CD14-positive monocyte (primary cell): ENCODE results near the gene CCBE1. TPM values are rescaled to one million over a fixed set of nuclear protein-coding genes. Genes with fewer than 3 reads are reported as not detected.

Experiments used
- DNase-seq, 3 donors: peaks; one replicate each; pipeline ENCODE4 v3.0.0-alpha.2; 2011 to 2022
- H2AFZ ChIP-seq: 2 replicates; pipeline ENCODE4 v1.6.0; 2012; ENCODE audit warnings: mild to moderate bottlenecking, low read depth, low read length, inconsistent platforms; ENCODE audit not compliant: insufficient read depth, poor library complexity, severe bottlenecking
- H3K27ac ChIP-seq, 2 donors: 1 replicate in 1 of 2; 2 replicates in 1 of 2; pipeline ENCODE4 v1.5.1; 2012 to 2013; ENCODE audit warnings: low read length in 2 of 2, control low read depth in 1 of 2, inconsistent platforms in 1 of 2, low read depth in 1 of 2, mild to moderate bottlenecking in 1 of 2
- H3K27me3 ChIP-seq, 2 donors: one replicate each; pipeline versions ENCODE4 v1.6.0 to v1.6.1; 2011 to 2013; ENCODE audit warnings: low read length in 2 of 2; ENCODE audit not compliant: control insufficient read depth in 2 of 2, insufficient read depth in 2 of 2
- H3K36me3 ChIP-seq, 2 donors: replicated peaks in 1 of 2; 1 replicate in 1 of 2; 2 replicates in 1 of 2; pipeline versions ENCODE4 v1.5.1 to v1.6.1; 2012 to 2013; ENCODE audit warnings: low read length in 2 of 2, control low read depth in 1 of 2, inconsistent platforms in 1 of 2, mild to moderate bottlenecking in 1 of 2; ENCODE audit not compliant: insufficient read depth in 2 of 2, control insufficient read depth in 1 of 2
- H3K4me1 ChIP-seq, 2 donors: 1 replicate in 1 of 2; 2 replicates in 1 of 2; pipeline versions ENCODE4 v1.5.1 to v1.6.1; 2012 to 2013; ENCODE audit warnings: low read length in 2 of 2, control low read depth in 1 of 2, inconsistent platforms in 1 of 2, mild to moderate bottlenecking in 1 of 2, moderate library complexity in 1 of 2; ENCODE audit not compliant: insufficient read depth in 2 of 2, control insufficient read depth in 1 of 2
- H3K4me2 ChIP-seq: replicated peaks from 2 replicates; pipeline ENCODE3; 2012; ENCODE audit warnings: low read length, moderate library complexity, mild to moderate bottlenecking; ENCODE audit not compliant: poor library complexity, severe bottlenecking; ENCODE audit errors: extremely low read depth
- H3K4me3 ChIP-seq, 3 experiments: fragments of 200-600 bp in 1 of 3; sonication (generic) in 1 of 3; replicated peaks in 1 of 3; 1 replicate in 2 of 3; 2 replicates in 1 of 3; pipeline ENCODE4 v1.5.1; 2011 to 2013; ENCODE audit warnings: low read length in 3 of 3, mild to moderate bottlenecking in 3 of 3, control low read depth in 2 of 3, low read depth in 2 of 3, inconsistent platforms in 1 of 3, moderate library complexity in 1 of 3
- H3K79me2 ChIP-seq: 2 replicates; pipeline ENCODE4 v1.6.0; 2012; ENCODE audit warnings: mild to moderate bottlenecking, control low read depth, inconsistent platforms, low read length, moderate library complexity; ENCODE audit not compliant: insufficient read depth
- H3K9ac ChIP-seq: 2 replicates; pipeline ENCODE4 v1.6.0; 2017; ENCODE audit warnings: low read length, mild to moderate bottlenecking; ENCODE audit not compliant: insufficient read depth, poor library complexity, severe bottlenecking
- H3K9me3 ChIP-seq, 2 donors: replicated peaks in 1 of 2; 1 replicate in 1 of 2; 2 replicates in 1 of 2; pipeline versions ENCODE4 v1.5.1 to v1.6.1; 2012 to 2013; ENCODE audit warnings: low read length in 2 of 2, control low read depth in 1 of 2; ENCODE audit not compliant: control insufficient read depth in 1 of 2, insufficient read depth in 1 of 2
- H4K20me1 ChIP-seq: 2 replicates; pipeline ENCODE4 v1.6.0; 2012; ENCODE audit warnings: mild to moderate bottlenecking, low read length, control low read depth, moderate library complexity; ENCODE audit not compliant: insufficient read depth
- H3K27ac Mint-ChIP-seq, 7 donors: one replicate each; pipeline ENCODE4 v1.8.0; 2020; ENCODE audit warnings: mild to moderate bottlenecking in 7 of 7, mixed read lengths in 7 of 7, moderate library complexity in 6 of 7, inconsistent platforms in 2 of 7
- H3K27me3 Mint-ChIP-seq, 3 donors: one replicate each; pipeline ENCODE4 v1.8.0; 2021 to 2022; ENCODE audit warnings: low read depth in 3 of 3, mild to moderate bottlenecking in 3 of 3, mixed read lengths in 3 of 3, moderate library complexity in 3 of 3, inconsistent platforms in 1 of 3
- H3K36me3 Mint-ChIP-seq, 2 donors: one replicate each; pipeline ENCODE4 v1.8.0; 2020; ENCODE audit warnings: mixed read lengths in 2 of 2, inconsistent platforms in 1 of 2, mild to moderate bottlenecking in 1 of 2
- H3K4me1 Mint-ChIP-seq: one replicate; pipeline ENCODE4 v1.8.0; 2020; ENCODE audit warnings: mild to moderate bottlenecking, mixed read lengths
- H3K4me3 Mint-ChIP-seq, 2 donors: one replicate each; pipeline ENCODE4 v1.8.0; 2020; ENCODE audit warnings: mild to moderate bottlenecking in 2 of 2, mixed read lengths in 2 of 2, moderate library complexity in 1 of 2
- H3K9me3 Mint-ChIP-seq, 7 donors: one replicate each; pipeline ENCODE4 v1.8.0; 2020 to 2022; ENCODE audit warnings: mixed read lengths in 7 of 7, mild to moderate bottlenecking in 6 of 7, moderate library complexity in 6 of 7, inconsistent platforms in 2 of 7
- CTCF ChIP-seq: fragments of 200-600 bp; IDR thresholded peaks from one replicate; pipeline ENCODE4 v1.8.0; 2022; ENCODE audit warnings: antibody characterized with exemption, mild to moderate bottlenecking
- WGBS: methylation state at CpG from one replicate; pipeline ENCODE4 v1.1.5; 2013; ENCODE audit warnings: missing lambda C conversion rate; ENCODE audit not compliant: insufficient coverage; 5-methylcytosine and 5-hydroxymethylcytosine counted together
- intact Hi-C, 2 donors: fragments of 100-400 bp; cut with micrococcal nuclease; formaldehyde crosslinking; loops; one replicate each; pipeline versions ENCODE4 v1.15.0 to v1.15.1; 2023
- polyA plus RNA-seq, 3 donors: library from polyadenylated mRNA; depleted of rRNA in 1 of 3; unstranded in 2 of 3; stranded (reverse) in 1 of 3; fragments of 300-500 nt in 2 of 3; fragments of >200 nt in 1 of 3; fragmentation: Illumina TruSeq in 2 of 3; gene quantifications; 1 replicate in 2 of 3; 2 replicates in 1 of 3; pipeline ENCODE4 v1.2.3, GENCODE V29; 2012 to 2021

The CCBE1 gene
- polyA plus RNA-seq, 3 donors: not detected

GRCh38 chr18:59665057-59666006 is 31.9 kb downstream of the CCBE1 start:
- WGBS: 64% methylated on average over 4 of the region's 12 CpGs
- H3K27me3 ChIP-seq: no peaks in the 10 kb centered on the region
- Mint-ChIP-seq H3K27me3 (peaks cover 2 to 3% (median 3%) of the 10 kb centered on the region in 3 donors), H3K4me3 (no peak overlapping the region), H3K4me1 (no peaks in the 10 kb centered on the region), H3K27ac (no peak overlapping the region), H3K36me3 (no peaks in the 10 kb centered on the region), H3K9me3 (peaks cover 0 to 2% (median 0%) of the 10 kb centered on the region in 7 donors)
- H3K9ac ChIP-seq: no peak overlapping the region
- no peaks in the 10 kb centered on the region for H4K20me1 ChIP-seq
- H2AFZ ChIP-seq: no peak overlapping the region
- TF ChIP-seq CTCF: no peak
- DNase-seq: no peak
- H3K9me3 ChIP-seq: no peaks in the 10 kb centered on the region
- no peaks in the 10 kb centered on the region for H3K36me3 ChIP-seq
- no peaks in the 10 kb centered on the region for H3K79me2 ChIP-seq
- H3K4me1 ChIP-seq: no peaks in the 10 kb centered on the region
- no peak overlapping the region for H3K4me2 ChIP-seq
- H3K4me3 ChIP-seq: no peak overlapping the region
- intact Hi-C loops: no loop called here
- no peak overlapping the region for H3K27ac ChIP-seq

GRCh38 chr18:59664329-59664728 is 32.9 kb downstream of the CCBE1 start:
- no peaks in the 10 kb centered on the region for H3K79me2 ChIP-seq
- no peaks in the 10 kb centered on the region for H3K36me3 ChIP-seq
- no peaks in the 10 kb centered on the region for H3K4me1 ChIP-seq
- no peak overlapping the region for H2AFZ ChIP-seq
- peaks cover 0 to 2% (median 0%) of the 10 kb centered on the region in 7 donors for H3K9me3 Mint-ChIP-seq
- no peak overlapping the region for H3K4me2 ChIP-seq
- H4K20me1 ChIP-seq: no peaks in the 10 kb centered on the region
- no peak overlapping the region for H3K9ac ChIP-seq
- no peaks in the 10 kb centered on the region for H3K9me3 ChIP-seq
- H3K4me3 ChIP-seq: no peak overlapping the region
- no peak overlapping the region for H3K4me3 Mint-ChIP-seq
- TF ChIP-seq CTCF: no peak
- peaks cover 0 to 3% (median 3%) of the 10 kb centered on the region in 3 donors for H3K27me3 Mint-ChIP-seq
- no peaks in the 10 kb centered on the region for H3K4me1 Mint-ChIP-seq
- intact Hi-C loops: no loop called here
- H3K27ac Mint-ChIP-seq: no peak overlapping the region
- H3K27ac ChIP-seq: no peak overlapping the region
- DNase-seq: no peak
- no peaks in the 10 kb centered on the region for H3K36me3 Mint-ChIP-seq
- WGBS: no CpG with 5 or more reads among the region's 3 CpGs
- H3K27me3 ChIP-seq: no peaks in the 10 kb centered on the region
